NCI-H2171 (cell line): ENCODE data around the gene TGFB1.

Source experiments
- DNase-seq: peaks from one replicate; lab custom pipeline; 2025; lab: John Stamatoyannopoulos, UW

Gene TGFB1

DNA sequence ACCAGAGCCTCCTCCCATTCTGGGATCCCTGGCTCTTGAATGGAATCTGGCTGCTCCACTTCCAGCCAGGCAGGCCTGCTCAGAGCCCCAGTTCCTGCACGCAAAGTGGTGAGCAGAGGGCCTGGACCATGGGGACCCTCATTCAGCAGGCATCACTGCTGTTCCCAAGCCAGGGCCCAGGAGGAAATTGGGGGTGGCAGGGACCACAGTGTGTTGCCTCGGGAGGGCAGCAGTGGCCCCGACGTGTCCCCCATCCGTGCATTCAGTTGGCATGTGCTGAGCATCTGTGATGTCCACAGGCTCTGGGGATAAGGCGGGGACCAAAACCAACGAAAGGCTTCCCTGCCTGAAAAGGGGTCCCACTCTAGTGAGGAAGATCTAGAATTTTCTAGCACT is 32.5 kb downstream of the TGFB1 start:
- no peak for DNase-seq

DNA sequence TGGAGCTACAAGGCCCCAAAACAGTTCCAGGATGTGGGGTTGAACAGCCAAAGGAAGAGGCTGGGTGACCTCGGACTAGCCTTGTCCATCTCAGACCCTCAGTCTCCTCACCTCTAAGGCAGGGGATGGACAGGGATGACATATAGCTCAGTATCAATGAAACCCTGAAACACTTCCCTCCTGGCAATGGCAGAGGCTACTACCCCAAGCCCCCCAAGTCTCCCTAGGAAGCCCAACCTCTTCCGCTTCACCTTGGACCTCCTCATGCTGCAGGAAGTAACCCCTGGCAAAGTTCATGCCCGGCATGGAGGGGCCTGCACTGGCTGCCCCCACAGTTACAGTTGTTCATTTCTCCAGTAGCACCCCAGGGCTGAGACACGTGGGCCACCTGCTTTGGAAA is 33.2 kb downstream of the TGFB1 start:
- no peak for DNase-seq

GRCh38 chr19:41320185-41320518 is 33.6 kb downstream of the TGFB1 start:
- no peak for DNase-seq

DNA sequence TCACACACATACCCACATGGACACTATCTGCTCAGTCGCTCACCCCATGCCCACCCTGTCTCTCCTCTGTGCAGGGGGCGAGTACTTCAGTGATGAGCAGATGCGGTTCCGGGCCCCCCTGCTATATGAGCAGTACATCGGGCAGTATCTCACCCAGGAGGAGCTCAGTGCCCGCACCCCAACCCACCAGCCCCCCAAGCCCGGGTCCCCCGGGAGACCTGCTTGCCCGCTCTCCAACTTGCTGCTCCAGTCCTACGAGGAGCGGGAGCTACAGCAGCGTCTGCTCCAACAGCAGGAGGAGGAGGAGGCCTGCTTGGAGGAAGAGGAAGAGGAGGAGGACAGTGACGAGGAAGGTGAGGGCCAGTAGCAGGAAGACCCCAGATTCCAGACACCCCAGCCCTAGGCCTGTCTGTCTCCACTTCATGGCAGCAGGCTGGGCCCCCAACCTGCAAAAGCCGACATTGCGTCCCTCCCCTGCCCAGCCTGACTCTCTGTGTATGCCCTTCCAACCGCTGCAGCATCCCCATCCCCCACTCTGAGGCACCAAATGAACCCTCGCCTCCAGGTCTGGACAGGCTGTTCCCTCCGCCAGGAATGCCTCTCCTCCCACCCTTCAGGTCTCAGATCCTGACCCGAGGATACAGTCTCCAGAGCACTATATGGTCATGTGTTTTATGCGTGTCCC is 34.1 kb downstream of the TGFB1 start:
- no peak for DNase-seq

- DNase-seq, result no peak
Measured at GRCh38 chr19:41318696-41319499, 34.8 kb downstream of the TGFB1 start.

- no peak for DNase-seq
Measured at GRCh38 chr19:41316306-41316920, 37.3 kb downstream of the TGFB1 start.

DNA sequence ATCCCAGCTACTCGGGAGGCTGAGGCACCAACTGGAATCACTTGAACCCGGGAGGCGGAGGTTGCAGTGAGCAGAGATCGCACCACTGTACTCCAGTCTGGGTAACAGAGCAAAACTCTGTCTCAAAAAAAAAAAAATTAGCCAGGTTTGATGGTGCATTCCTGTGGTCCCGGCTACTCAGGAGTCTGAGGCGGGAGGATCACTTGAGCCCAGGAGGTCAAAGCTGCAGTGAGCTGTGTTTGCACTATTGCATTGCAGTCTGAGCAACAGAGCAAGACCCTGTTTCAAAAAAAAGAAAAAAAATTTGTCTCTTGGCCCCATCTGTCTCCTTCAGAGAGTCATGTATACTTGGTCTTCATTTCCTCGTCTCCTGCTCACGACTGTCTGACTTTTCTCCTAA is 42.1 kb downstream of the TGFB1 start:
- no peak for DNase-seq

DNA sequence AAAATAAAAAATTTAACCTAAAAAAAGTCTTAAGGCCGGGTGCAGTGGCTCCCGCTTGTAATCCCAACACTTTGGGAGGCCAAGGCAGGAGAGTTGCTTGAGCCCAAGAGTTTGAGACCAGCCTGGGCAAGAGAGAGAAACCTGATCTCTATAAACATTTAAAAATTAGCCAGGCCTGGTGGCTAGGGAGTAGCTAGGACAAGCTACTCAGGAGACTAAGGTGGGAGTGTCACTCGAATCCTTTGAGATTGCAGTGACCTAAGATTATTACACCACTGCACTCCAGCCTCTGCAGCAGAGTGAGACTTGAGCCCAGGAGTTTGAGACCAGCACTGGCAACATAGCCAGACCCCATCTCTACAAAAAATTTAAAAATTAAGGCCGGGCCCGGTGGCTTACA is 42.6 kb downstream of the TGFB1 start:
- no peak for DNase-seq

DNA sequence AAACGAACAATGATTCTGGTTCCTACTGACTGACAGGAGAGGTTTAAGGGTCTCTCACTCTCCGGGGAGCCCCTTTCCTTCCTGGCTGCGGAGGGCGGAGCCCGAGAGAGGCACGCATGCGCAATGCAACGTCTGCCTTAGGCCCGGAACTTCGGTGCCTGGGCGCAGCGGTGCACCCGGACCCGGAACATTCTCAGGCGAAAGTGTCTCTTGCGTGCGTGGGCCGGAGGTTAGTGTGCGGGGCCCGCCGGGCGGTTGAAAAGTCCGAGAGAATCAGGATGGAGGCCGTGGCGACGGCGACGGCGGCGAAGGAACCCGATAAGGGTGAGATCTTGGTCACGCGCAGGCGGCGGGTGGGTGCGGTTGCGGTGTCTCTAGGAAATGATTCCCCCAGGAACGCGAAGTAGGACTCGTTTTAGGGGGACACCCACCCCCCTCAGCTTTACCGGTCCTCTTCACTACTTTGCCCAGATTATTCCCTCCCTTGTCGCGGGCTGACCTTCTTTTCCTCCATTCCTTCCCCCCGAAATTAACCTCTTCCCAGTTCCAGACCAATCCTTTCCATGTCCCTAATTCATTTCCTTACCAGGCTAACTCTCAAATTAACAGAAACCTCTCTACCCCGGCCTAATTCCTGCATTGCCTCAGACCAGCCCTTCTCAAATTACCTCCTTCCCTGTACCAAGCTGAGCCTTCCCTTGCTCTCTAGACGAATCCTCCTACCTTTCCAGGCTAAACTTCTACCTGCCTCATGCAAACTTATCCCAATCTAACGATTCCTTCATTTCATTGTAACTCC is 43.5 kb downstream of the TGFB1 start, which contains the start of gene CCDC97:
TSS of gene CCDC97 (plus strand) at position 140 of the 799 bp plus-strand sequence. CDS start at position 279, 139 bp downstream.
- peak; percentile 92 for DNase-seq

DNA sequence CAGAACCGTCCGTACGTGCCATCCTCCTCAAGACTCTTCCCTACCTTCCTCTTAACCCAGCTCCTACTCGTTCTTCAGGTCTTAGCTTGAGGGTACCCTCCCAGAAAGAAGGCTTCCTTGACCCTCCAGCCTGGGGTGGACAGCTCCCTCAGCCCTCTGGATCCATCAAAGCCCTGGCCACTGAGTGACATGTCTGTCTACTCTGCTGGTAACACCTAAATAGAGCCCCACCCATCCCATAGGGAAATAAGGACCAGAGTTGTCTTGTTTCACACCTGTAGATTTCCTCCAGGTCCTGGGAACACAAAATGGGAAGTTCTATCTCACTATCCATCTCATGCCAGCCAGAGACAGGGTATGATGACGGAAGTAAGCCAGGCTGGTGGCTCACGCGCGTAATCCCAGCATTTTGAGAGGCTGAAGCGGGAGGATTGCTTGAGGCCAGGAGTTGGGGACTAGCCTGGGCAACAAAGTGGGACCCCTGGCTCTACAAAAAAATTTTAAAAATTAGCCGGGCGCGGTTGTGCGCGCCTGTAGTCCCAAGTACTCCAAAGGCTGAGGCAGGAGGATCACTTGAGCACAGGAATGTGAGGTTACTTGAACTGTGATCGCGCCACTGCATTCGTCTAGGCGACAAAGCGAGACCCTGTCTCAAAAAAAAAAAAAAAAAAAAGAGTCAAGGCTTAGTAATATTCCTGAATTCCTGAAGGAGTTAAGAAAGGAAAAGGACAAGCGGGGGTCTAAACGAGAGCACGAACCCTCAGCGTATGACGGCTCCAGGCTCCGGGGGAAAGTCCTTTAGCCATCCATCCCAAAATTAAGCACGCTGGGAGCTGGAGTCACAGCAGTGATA is 44.3 kb downstream of the TGFB1 start:
- no peak for DNase-seq

DNA sequence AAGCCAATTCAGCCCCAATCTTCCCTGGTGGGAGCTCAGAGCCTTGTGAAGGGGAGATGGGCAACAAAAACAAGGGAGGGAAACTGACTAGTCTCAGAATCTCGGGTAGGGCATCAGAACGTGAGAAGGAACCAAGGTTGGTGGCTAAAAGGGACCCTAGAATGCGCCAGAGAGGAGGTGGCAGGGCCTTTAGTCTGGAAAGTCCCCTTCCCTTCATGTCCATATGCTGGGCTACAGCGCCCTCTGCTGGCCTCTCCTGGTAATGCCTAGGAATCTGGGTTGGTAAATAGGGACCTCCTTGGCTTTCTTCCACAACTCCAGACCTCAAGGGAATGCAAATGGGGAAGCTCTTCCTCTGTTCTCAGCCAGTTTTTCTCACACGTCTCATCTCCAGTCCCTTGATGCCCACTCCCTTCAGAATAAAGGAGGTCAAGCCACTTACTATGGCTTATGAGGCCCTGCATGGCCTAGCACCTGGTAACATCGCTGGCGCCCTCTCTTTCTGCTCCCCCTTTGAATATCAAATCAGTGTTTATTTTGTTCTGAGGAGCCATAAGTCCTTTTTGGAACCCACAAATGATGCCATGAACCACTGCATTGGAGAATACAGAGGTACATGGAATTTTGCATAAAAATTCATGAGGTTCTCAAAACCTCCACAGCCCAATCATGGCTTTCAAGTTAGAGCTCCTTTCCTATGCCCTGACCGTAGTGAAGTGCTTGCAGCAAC is 45.1 kb downstream of the TGFB1 start:
- DNase-seq, result peak; percentile 64

- no peak for DNase-seq
Measured at GRCh38 chr19:41307954-41308449, 45.7 kb downstream of the TGFB1 start.

DNA sequence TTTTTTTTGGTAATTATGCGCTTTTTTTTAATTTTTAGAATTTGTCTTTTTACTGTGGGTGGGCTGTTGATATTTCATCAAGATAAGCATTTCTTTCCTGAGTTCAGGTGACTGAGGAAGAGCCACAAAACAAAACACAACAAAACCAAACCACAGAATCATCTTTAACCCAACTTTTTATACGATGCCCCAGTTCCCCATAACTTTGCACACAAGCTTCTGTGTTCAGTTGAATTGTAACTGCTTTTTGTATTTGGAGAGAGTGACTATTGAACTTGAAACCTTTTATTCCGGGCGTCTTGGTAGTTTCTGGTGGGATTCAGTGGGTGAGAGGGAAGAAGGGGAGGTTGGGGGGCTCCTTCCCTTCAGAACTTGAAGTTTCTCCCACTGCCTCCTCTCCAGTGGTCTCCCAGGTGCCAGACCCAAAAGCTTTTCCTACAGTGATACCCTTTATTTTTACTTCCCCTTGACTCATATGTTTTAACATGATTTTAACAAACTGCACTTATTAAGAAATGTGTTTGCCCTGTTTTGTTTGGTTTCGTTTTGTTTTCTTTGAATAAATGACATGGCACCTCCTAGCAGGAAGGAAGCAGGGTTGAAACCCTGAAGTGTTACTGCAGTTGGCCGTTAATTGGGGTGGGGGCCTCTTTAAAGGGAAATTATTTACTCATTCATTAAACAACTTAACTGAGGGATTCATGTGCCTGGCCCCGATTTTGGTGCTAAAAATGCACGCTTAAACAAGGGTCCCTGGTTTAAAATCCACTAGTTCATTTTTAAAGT is 46.4 kb downstream of the TGFB1 start:
- no peak for DNase-seq

DNA sequence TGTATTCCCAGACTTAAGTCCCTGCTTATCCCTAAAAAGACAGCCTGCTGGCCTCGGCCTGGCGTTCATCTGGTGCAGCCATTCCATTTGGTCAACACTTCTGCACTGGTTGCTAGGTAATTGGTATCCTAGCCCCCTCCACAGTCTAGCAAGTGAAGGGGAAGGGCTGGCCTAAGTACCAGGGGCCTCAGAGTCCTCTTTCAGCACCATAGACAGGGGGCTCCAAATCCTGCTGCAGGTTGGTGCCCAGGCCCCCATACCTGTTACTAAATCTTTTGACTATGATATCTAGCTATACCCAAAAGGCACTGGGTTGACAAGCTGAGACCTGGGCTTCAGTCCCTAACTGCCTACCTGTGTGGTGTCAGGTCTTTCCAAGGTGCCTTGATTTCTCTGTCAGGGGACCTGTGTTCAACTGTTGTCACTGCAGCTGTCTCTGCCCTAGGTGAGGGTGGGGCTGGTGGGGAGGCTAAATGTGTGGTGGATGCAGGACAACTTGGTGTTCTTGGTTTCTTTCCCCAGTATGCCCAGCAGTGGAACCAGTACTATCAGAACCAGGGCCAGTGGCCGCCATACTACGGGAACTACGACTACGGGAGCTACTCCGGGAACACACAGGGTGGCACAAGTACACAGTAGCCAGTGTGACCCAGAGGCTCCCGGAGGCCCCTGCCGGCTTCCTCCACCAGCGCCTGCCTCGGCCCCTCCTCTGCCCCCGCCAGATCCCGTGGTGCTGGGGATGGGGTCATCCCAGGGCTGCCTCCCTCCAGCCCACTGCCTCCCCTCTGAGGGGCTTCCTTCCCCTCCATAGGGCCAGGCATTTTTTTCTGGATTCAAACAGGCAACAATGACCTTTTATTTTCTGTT is 47.6 kb downstream of the TGFB1 start:
- DNase-seq, result no peak

GRCh38 chr19:41304706-41305483 is 48.8 kb downstream of the TGFB1 start:
- no peak for DNase-seq

DNA sequence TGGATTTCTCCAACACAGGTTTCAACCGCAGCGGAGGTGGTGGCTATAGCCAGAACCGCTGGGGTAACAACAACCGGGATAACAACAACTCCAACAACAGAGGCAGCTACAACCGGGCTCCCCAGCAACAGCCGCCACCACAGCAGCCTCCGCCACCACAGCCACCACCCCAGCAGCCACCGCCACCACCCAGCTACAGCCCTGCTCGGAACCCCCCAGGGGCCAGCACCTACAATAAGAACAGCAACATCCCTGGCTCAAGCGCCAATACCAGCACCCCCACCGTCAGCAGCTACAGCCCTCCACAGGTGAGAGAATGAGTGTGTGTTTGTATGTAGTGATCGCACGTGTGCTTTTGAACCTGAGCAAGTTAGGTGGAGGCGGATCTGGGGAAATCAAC is 49.8 kb downstream of the TGFB1 start:
- DNase-seq, result no peak

- DNase-seq, result no peak
Measured at GRCh38 chr19:41302624-41303351, 50.9 kb downstream of the TGFB1 start.
